ENCODE results near the gene KLHL29.
"Not testable (repeated sequence)": the region's sequence is repeated elsewhere in the genome, so short reads cannot be mapped to it uniquely, and the experiment has no call there.

Gene KLHL29

DNA sequence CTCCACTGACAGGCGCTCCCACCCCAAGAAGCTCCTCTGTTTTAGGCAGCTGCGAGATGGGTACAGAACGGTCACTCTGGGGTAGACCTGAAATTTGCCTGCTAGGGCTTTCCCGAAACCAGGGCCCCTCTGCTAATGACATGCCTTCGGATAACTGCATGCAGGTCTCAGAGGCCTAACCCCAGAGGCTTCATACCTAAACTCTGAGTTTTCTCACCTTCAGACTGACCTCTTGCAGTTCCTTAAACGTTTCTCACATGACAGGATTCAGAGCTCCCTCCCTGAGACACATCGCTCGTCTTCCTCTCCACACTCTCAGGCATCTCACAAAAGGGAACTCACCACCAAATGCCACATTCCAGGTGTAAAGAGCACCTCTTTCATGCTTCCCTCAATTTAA is 11.3 kb upstream of the KLHL29 start:
- DNase-seq (ENCODE audit: low spot score): no peak

DNA sequence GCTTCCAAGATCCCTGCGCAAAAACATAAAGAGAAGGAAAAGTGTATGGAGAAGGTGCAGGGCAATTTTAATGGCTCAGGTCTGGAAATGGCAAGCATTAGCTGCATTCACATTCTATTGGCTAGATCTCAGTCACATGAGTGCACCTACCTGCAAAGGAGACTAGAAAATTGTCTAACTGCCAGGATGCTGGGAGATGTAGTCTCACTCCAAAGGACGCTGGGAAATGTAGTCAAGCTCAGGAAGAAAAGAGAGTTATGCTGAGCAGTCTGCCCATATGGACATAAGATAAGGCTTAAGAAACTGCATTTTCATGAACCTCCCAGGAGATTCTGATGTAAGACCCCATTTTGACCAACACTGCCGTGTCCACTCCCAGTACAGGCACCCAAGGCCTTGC is 9.5 kb upstream of the KLHL29 start:
- no peak for DNase-seq (ENCODE audit: low spot score)

DNA sequence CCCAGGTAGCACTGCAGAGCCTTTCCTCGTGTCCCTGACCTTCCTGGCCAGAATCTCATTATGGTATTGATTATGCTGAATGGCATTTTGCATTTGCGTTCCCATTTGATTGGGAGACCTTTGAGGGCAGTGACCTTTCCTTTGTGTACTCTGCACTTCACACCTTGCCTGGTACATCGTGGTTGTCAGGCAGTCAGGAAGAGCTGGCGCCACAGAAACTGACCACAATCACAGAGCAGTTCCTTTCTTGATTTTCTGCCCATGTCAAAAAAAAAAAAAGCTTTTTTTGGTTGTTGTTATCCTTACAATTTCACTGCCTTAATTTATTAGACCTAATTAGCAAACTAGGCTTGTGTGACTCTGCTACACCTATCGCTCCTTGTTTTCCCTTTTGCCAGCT is 8.9 kb upstream of the KLHL29 start:
- DNase-seq (ENCODE audit: low spot score): no peak

GRCh38 chr2:23376972-23377371 is 8.0 kb upstream of the KLHL29 start:
- no peak for DNase-seq (ENCODE audit: low spot score)

GRCh38 chr2:23377771-23378170 is 7.2 kb upstream of the KLHL29 start:
- no peak for DNase-seq (ENCODE audit: low spot score)

GRCh38 chr2:23378496-23378895 is 6.5 kb upstream of the KLHL29 start:
- no peak for DNase-seq (ENCODE audit: low spot score)

GRCh38 chr2:23379220-23379695 is 5.7 kb upstream of the KLHL29 start:
- DNase-seq (ENCODE audit: low spot score): no peak

DNA sequence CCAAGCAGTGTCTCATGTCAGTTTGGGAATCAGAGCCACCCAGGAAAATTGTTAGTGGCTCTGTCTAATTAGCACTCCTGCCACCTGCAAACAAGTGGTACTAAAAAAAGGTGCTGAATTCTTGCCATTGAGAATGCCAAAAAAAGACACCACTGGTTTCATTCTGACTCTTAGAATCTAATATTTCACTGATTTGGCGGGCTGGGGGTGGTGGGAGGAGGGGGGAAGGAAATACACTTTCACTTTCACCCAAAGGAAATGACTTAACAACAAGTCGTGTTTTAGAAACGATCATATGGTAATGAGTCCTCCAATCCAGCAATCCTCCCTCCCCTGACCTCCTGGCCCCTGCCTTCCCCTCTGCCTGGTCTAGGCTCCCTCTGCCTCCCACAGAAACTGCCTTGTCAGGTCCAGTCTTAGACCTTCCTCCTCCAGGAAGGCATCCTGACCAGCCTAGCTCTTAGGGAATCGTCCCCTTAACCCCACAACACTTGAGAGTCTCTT is 4.4 kb upstream of the KLHL29 start:
- no peak for DNase-seq (ENCODE audit: low spot score)

GRCh38 chr2:23381084-23381483 is 3.9 kb upstream of the KLHL29 start:
- DNase-seq (ENCODE audit: low spot score): peak; percentile 55

DNA sequence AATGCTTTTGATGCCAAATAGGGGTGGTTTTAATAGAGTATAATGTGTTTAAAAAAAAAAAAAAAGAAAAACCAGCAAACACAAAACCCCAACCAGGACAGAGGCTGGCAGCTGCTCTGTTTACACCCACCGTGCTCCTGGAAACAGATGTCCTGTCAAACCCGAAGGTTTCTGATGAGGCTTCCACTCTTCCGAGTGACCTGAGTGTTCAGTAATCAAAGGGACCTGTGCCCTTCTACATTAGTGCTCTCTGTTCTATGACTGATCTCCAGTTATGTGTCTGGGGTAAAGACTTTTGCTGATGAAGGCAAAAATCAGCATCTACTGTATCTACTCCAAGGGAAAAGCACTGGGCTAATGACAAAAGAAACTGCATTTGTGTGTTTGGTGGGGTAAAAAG is 3.5 kb upstream of the KLHL29 start:
- no peak for DNase-seq (ENCODE audit: low spot score)

GRCh38 chr2:23383100-23383499 is 1.9 kb upstream of the KLHL29 start:
- no peak for DNase-seq (ENCODE audit: low spot score)

GRCh38 chr2:23385351-23385747 is 370 bp downstream of the KLHL29 start:
- peak; percentile 84 for DNase-seq (ENCODE audit: low spot score)

DNA sequence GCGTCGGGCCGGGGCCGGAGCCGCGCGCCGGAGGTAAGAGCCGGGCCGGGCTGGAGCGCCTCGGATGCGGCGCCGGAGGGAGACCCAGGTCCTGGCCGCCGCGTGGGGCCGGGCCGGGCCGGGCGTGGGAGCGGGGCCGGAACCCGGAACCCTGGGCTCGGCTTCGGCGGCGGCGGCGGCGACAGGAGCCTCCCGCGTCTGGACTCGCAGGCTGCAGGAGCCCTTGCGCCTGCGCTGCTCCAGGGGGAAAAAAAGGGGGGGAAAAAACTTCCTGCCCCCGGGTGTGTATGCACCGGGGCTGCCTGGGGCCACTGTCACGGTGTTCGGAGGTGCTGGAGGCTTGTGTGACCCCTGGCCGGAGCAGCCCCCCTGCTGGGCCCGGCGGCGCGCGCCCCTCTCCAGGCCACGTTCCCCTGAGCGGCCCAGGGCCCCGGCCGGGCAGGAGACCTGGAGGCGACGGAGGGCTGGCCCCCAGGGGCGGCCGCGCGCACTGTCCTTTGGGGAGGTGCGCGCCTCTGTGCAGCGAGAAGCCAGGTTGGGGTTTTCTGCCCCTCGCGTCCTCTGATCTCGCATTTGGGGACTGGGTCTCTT is 864 bp downstream of the KLHL29 start:
- DNase-seq (ENCODE audit: low spot score): peak; percentile 84

DNA sequence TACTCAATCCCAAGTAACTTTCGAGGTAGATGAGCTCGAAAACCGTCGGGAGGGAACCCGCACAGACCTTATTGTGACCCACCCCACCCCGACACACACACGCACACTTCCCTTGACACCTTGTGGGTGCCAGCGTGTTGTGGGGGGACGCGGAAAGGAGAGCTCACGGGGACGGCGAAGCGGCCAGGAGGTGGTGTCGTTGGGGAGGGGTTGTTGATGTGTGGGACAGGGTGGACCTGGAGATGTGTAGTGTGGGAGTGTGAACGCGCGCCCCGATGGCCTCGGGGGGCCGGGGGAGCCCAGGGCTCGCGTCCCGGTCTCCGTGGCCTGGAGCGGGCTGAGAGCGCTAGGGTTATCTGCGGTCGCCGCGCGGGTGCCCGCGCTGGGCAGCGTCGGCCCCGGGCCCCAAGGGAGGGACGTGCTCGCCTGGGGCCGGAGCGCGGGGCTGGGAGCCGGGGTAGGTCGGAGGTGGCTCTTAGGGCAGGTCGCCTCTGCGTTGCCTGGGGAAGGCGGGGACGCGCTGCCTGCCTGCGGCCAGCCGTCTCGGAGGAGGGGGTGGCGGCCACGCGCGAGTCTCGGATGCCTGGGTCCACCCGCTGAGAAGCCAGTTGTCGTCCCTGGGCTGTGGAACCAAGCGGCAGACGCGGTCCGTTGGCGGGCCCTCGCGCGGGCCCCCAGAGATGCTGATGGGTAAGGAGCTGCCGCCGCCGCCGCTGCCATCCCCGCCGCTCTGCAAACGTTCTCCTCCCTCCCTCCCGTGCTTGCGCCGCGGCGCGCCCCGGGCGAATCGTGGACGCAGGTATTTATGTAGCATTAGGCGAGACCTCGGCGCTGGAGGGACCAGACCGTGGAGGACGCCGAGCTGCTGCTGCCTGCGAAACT is 1.6 kb downstream of the KLHL29 start:
- DNase-seq (ENCODE audit: low spot score): peak; percentile 58

GRCh38 chr2:23387221-23387550 is 2.2 kb downstream of the KLHL29 start:
- DNase-seq (ENCODE audit: low spot score): no peak

DNA sequence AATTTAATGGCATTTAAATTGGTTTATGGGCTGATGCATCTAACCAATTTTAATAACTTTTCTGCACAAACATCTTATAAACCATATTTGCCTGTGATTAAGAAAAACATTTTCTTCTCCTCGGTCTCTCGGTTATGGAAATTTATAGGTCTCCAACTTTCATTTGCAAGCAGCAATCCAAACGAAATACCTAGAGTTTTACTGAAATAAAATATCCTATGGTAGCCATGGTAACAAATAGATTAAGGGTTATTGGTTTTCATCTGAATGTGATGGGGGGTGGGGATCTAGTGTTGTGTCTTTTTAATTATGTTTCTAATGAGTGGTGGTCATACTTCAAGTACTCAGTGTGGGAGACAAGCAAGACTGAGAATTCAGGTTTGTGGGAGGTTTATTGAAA is 2.9 kb downstream of the KLHL29 start:
- DNase-seq (ENCODE audit: low spot score): no peak

DNA sequence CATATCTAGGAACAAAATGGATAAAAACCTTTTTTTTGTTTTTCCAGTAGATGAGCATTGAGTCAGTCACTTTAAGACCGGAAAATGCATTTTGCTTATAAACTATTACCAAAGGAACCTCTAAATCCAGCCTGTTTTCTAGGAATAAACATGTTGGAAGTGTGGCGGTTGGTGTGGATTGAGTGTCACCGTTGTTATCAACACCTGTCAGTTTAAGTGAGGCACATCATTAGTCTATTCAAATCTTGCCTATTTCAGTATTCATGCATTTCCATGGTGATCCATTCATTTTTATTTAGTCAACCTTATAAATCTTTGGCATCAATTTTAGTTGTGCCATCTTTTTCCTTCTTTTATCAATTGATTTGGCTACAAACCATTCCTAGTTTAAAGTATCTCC is 3.3 kb downstream of the KLHL29 start:
- no peak for DNase-seq (ENCODE audit: low spot score)

- DNase-seq (ENCODE audit: low spot score): no peak
These were observed 4.0 kb downstream of the KLHL29 start for GRCh38 chr2:23388756-23389514.

- no peak for DNase-seq (ENCODE audit: low spot score)
These were observed 5.2 kb downstream of the KLHL29 start for GRCh38 chr2:23390152-23390551.

GRCh38 chr2:23391237-23391736 is 6.3 kb downstream of the KLHL29 start:
- not testable (repeated sequence) for DNase-seq (ENCODE audit: low spot score)

- DNase-seq (ENCODE audit: low spot score): no peak
These were observed 8.7 kb downstream of the KLHL29 start for GRCh38 chr2:23393722-23394121.

GRCh38 chr2:23394700-23395099 is 9.7 kb downstream of the KLHL29 start:
- DNase-seq (ENCODE audit: low spot score): no peak

- DNase-seq (ENCODE audit: low spot score): no peak
These were observed 12.5 kb downstream of the KLHL29 start for GRCh38 chr2:23397478-23397877.

All from AG08396 (cell line).